Endodermal cell (in vitro differentiated cells): Measurements from ENCODE around the gene IFI30. TPM values are rescaled to one million over a fixed set of nuclear protein-coding genes. Genes with fewer than 3 reads are reported as not detected.
A peak's percentile ranks its signal among the peaks of the same experiment; 100 is the strongest.

ENCODE experiments used
- DNase-seq: peaks from one replicate; pipeline ENCODE4 v3.0.0-alpha.2; 2017
- H3K27ac ChIP-seq: 2 replicates; pipeline ENCODE4 v1.5.1; 2013; ENCODE audit warnings: mild to moderate bottlenecking, low read depth, low read length, moderate library complexity
- H3K27me3 ChIP-seq: 2 replicates; pipeline ENCODE4 v1.6.1; 2013; ENCODE audit warnings: mild to moderate bottlenecking, low read length, moderate library complexity; ENCODE audit not compliant: insufficient read depth, control insufficient read depth, poor library complexity, severe bottlenecking
- H3K36me3 ChIP-seq: 2 replicates; pipeline ENCODE4 v1.7.0; 2013; ENCODE audit warnings: mild to moderate bottlenecking, low read length, moderate library complexity; ENCODE audit not compliant: control insufficient read depth, insufficient read depth
- H3K4me1 ChIP-seq: one replicate; pipeline ENCODE4 v1.7.0; 2013; ENCODE audit warnings: low read length; ENCODE audit not compliant: control insufficient read depth, insufficient read depth
- H3K4me3 ChIP-seq: 2 replicates; pipeline ENCODE4 v1.5.1; 2013; ENCODE audit warnings: mild to moderate bottlenecking, low read length, moderate library complexity
- H3K9ac ChIP-seq: 2 replicates; pipeline ENCODE4 v1.6.1; 2013; ENCODE audit warnings: mild to moderate bottlenecking, low read length, moderate library complexity; ENCODE audit not compliant: poor library complexity, severe bottlenecking; ENCODE audit errors: extremely low read depth
- H3K9me3 ChIP-seq: 2 replicates; pipeline ENCODE4 v1.6.1; 2013; ENCODE audit warnings: mild to moderate bottlenecking, low read length, moderate library complexity; ENCODE audit not compliant: control insufficient read depth
- H3K27ac Mint-ChIP-seq: 2 replicates; pipeline ENCODE4 v1.8.0; 2020; ENCODE audit warnings: mixed read lengths
- H3K27me3 Mint-ChIP-seq: 2 replicates; pipeline ENCODE4 v1.8.0; 2021; ENCODE audit warnings: mild to moderate bottlenecking, mixed read lengths; ENCODE audit not compliant: insufficient read depth
- H3K36me3 Mint-ChIP-seq: 2 replicates; pipeline ENCODE4 v1.8.0; 2020; ENCODE audit warnings: low read depth, mixed read lengths
- H3K4me1 Mint-ChIP-seq: 2 replicates; pipeline ENCODE4 v1.8.0; 2020; ENCODE audit warnings: mixed read lengths
- H3K4me3 Mint-ChIP-seq: 2 replicates; pipeline ENCODE4 v1.8.0; 2020; ENCODE audit warnings: mild to moderate bottlenecking, moderate library complexity, mixed read lengths
- H3K9me3 Mint-ChIP-seq: 2 replicates; pipeline ENCODE4 v1.8.0; 2020; ENCODE audit warnings: mild to moderate bottlenecking, mixed read lengths
- CTCF ChIP-seq: fragments of 200-600 bp; sonication (generic); conservative IDR thresholded peaks from 2 replicates; pipeline ENCODE4 v1.5.0; 2021; ENCODE audit warnings: antibody characterized with exemption, mild to moderate bottlenecking
- WGBS, 2 experiments: methylation state at CpG; one replicate each; pipeline versions ENCODE4 v1.1.5 to v1.1.7; 2013; ENCODE audit warnings: missing lambda C conversion rate in 2 of 2, mixed read lengths in 1 of 2; ENCODE audit not compliant: insufficient coverage in 1 of 2, insufficient read length in 1 of 2; 5-methylcytosine and 5-hydroxymethylcytosine counted together
- long read RNA-seq, 4 experiments: library from polyadenylated mRNA in 2 of 4; library from RNA in 1 of 4; library from capped mRNA in 1 of 4; stranded (forward) in 3 of 4; unstranded in 1 of 4; transcript quantifications; one replicate each; pipeline ENCODE4 v2.0.0, GENCODE V29; 2020 to 2021; ENCODE audit warnings: inconsistent platforms in 1 of 4
- polyA plus RNA-seq, 2 experiments: library from polyadenylated mRNA; stranded (reverse); fragments of 50-300 nt; gene quantifications; one replicate each; pipeline ENCODE4 v1.2.3, GENCODE V29; 2013
- total RNA-seq, 2 donors: library from RNA; stranded (reverse); fragmentation: NEBNext Ultra II Directional in 1 of 2; extraction: Animal tissue kit (Norgen Biotek cat#: 25700) in 1 of 2; gene quantifications; 2 replicates in 1 of 2; 3 replicates in 1 of 2; pipeline ENCODE4 v1.2.1, GENCODE V29; 2021

Gene IFI30
- 10 to 100 TPM; 10.6 to 11.0 TPM for total RNA-seq
- polyA plus RNA-seq (2013, experiment 1 of 2), result 6.8 TPM
- polyA plus RNA-seq (2013, experiment 2 of 2), result 3.1 TPM
- long read RNA-seq, experiment 1, transcript IFI30-201 (7 exons, 1,134 nt), result major isoform, 13 of 13 reads
- long read RNA-seq, experiment 1, partial matches to known transcripts, result 0 of 13 reads
- long read RNA-seq, experiment 1, other reads (novel, unspliced or antisense), result 0 of 13 reads
- long read RNA-seq, experiment 2, transcript IFI30-201 (7 exons, 1,134 nt), result major isoform, 10 of 10 reads
- long read RNA-seq, experiment 2, partial matches to known transcripts, result 0 of 10 reads
- long read RNA-seq, experiment 2, other reads (novel, unspliced or antisense), result 0 of 10 reads
- long read RNA-seq, experiment 3, transcript IFI30-201 (7 exons, 1,134 nt), result major isoform, 10 of 11 reads
- long read RNA-seq, experiment 3, partial matches to known transcripts, result 0 of 11 reads
- long read RNA-seq, experiment 3, other reads (novel, unspliced or antisense), result 0 of 11 reads
- long read RNA-seq, experiment 4, transcript IFI30-201 (7 exons, 1,134 nt), result major isoform, 25 of 25 reads
- long read RNA-seq, experiment 4, partial matches to known transcripts, result 0 of 25 reads
- long read RNA-seq, experiment 4, other reads (novel, unspliced or antisense), result 0 of 25 reads

- Mint-ChIP-seq H3K27me3 (peaks cover 14% of the 10 kb centered on the region), H3K9me3 (no peaks in the 10 kb centered on the region), H3K4me1 (no peaks in the 10 kb centered on the region), H3K36me3 (peaks cover 24% of the 10 kb centered on the region), H3K27ac (peak within 1 kb of the TSS; percentile 66), H3K4me3 (peak within 1 kb of the TSS; percentile 68)
- peak within 1 kb of the TSS; percentile 82 for H3K4me3 ChIP-seq
- H3K36me3 ChIP-seq, result peaks cover 7% of the 10 kb centered on the region
- peak; percentile 17 for TF ChIP-seq CTCF
- no peak within 1 kb of the TSS for H3K9ac ChIP-seq
- DNase-seq, result peak; percentile 93
- H3K9me3 ChIP-seq, result no peaks in the 10 kb centered on the region
- peaks cover 3% of the 10 kb centered on the region for H3K4me1 ChIP-seq
- 3 to 6% methylated on average over 31 to 47 of the region's 47 CpGs for WGBS, 2 experiments
- H3K27me3 ChIP-seq, result peaks cover 19% of the 10 kb centered on the region
- no peak within 1 kb of the TSS for H3K27ac ChIP-seq
Measured at GRCh38 chr19:18173572-18174288, at the start of gene IFI30. TSS of gene IFI30 (plus strand) at chr19:18173813. CDS start at chr19:18173842, 29 bp downstream.

GRCh38 chr19:18123819-18124218 lies 49.8 kb upstream of the IFI30 start:
- H3K27ac ChIP-seq, result no peak overlapping the region
- no peak for TF ChIP-seq CTCF
- peaks cover 20% of the 10 kb centered on the region for H3K36me3 ChIP-seq
- H3K4me1 Mint-ChIP-seq, result peaks cover 4% of the 10 kb centered on the region
- no peaks in the 10 kb centered on the region for H3K9me3 ChIP-seq
- no peak overlapping the region for H3K27ac Mint-ChIP-seq
- no peaks in the 10 kb centered on the region for H3K27me3 ChIP-seq
- H3K4me1 ChIP-seq, result no peaks in the 10 kb centered on the region
- H3K36me3 Mint-ChIP-seq, result peaks cover 31% of the 10 kb centered on the region
- H3K27me3 Mint-ChIP-seq, result peaks cover 2% of the 10 kb centered on the region
- no peak overlapping the region for H3K4me3 Mint-ChIP-seq
- no peak for DNase-seq
- H3K9ac ChIP-seq, result no peak overlapping the region
- no peaks in the 10 kb centered on the region for H3K9me3 Mint-ChIP-seq
- WGBS, 2 experiments, result 91 to 93% methylated on average over 12 to 26 of the region's 26 CpGs
- no peak overlapping the region for H3K4me3 ChIP-seq

- TF ChIP-seq CTCF, result no peak
- H3K4me1 Mint-ChIP-seq, result no peaks in the 10 kb centered on the region
- peaks cover 34% of the 10 kb centered on the region for H3K36me3 ChIP-seq
- H3K27ac Mint-ChIP-seq, result no peak overlapping the region
- no peak overlapping the region for H3K9ac ChIP-seq
- WGBS, 2 experiments, result 96 to 100% methylated on average over 2 of the region's 2 CpGs
- H3K9me3 Mint-ChIP-seq, result no peaks in the 10 kb centered on the region
- no peak overlapping the region for H3K4me3 ChIP-seq
- H3K27me3 ChIP-seq, result no peaks in the 10 kb centered on the region
- no peak for DNase-seq
- no peaks in the 10 kb centered on the region for H3K27me3 Mint-ChIP-seq
- peaks cover 46% of the 10 kb centered on the region for H3K36me3 Mint-ChIP-seq
- no peak overlapping the region for H3K27ac ChIP-seq
- no peaks in the 10 kb centered on the region for H3K4me1 ChIP-seq
- no peaks in the 10 kb centered on the region for H3K9me3 ChIP-seq
- no peak overlapping the region for H3K4me3 Mint-ChIP-seq
Measured at GRCh38 chr19:18126097-18126496, 47.5 kb upstream of the IFI30 start.
